Upper lobe of left lung (tissue), 4 donors: ENCODE data around the gene ZNF558.

Source experiments
- CTCF ChIP-seq, 6 experiments: fragments of 450-650 bp in 4 of 6; fragments of 200-600 bp in 2 of 6; sonication (generic) in 2 of 6; IDR thresholded peaks; one replicate each; pipeline ENCODE4 v1.5.1; 2016 to 2019; ENCODE audit warnings: antibody characterized with exemption in 6 of 6
- EP300 ChIP-seq, 4 donors: sonication (generic); formaldehyde crosslinking; IDR thresholded peaks; one replicate each; pipeline ENCODE4 v1.5.1; 2017; ENCODE audit warnings: antibody characterized with exemption in 4 of 4, control low read depth in 2 of 4
- POLR2A ChIP-seq, 4 donors: fragments of 450-650 bp; IDR thresholded peaks; one replicate each; pipeline ENCODE4 v1.5.1; 2016 to 2017; ENCODE audit warnings: antibody characterized with exemption in 4 of 4, mild to moderate bottlenecking in 2 of 4
- POLR2AphosphoS5 ChIP-seq, 2 donors: sonication (generic); formaldehyde crosslinking; IDR thresholded peaks; one replicate each; pipeline ENCODE4 v1.5.1; 2017; ENCODE audit warnings: antibody characterized with exemption in 2 of 2

DNA sequence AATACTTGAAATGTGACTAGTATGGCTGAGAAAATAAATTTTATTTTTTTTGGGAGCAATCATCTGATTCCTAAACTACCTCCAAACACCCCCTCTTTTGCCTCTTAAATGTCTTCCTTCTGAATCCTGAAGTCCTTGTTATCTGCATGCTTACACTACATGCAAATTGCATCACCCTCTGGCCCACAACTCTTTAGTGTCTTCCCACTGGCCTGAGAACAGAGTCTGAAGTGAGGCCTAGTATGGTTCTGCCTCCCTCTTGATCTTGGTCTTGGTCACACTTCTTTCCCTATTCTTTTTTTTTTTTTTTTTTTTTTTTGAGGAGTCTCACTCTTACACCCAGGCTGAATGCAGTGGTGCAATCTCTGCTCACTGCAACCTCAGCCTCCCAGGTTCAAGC lies 4.8 kb downstream of the ZNF558 start:
- TF ChIP-seq POLR2A (IDR thresholded peaks at IDR 0.05) (no peak), CTCF (IDR thresholded peaks at IDR 0.05) (no peak), POLR2AphosphoS5 (IDR thresholded peaks at IDR 0.05) (no peak), EP300 (IDR thresholded peaks at IDR 0.05) (no peak)
